ENCODE results near the gene SREBF2. TPM values are rescaled to one million over a fixed set of nuclear protein-coding genes. Genes with fewer than 3 reads are reported as not detected.

SREBF2 gene
- total RNA-seq, 2 experiments from 2014 or later: 167 to 312 TPM

GRCh38 chr22:41838842-41839618 is 6.1 kb downstream of the SREBF2 start:
- intact Hi-C loops (cut with micrococcal nuclease; ENCODE audit: unreplicated experiment): no loop called here
- Histone ChIP-seq H3K9me2 (ENCODE audit: insufficient read depth, low read length) (no peaks in the 10 kb centered on the region), H3K4me3 (ENCODE audit: low read depth, low read length, poor library complexity, severe bottlenecking) (no peak overlapping the region), H3K4me2 (ENCODE audit: low read length) (peak overlapping the region; percentile 32; the same call in 1 of the 2 replicates), H3K9me3 (ENCODE audit: low read length) (no peaks in the 10 kb centered on the region), H4K20me1 (ENCODE audit: insufficient read depth, low read length) (peaks cover 35% of the 10 kb centered on the region), H2AFZ (ENCODE audit: low read length) (no peak overlapping the region), H3K79me2 (ENCODE audit: insufficient read depth, low read depth, low read length) (peaks cover 96% of the 10 kb centered on the region), H3K36me3 (ENCODE audit: insufficient read depth, low read length) (peaks cover 90% of the 10 kb centered on the region), H3K27ac (ENCODE audit: low read depth, low read length, poor library complexity, severe bottlenecking) (peak overlapping the region; percentile 6), H3K4me1 (ENCODE audit: insufficient read depth, low read length, poor library complexity, severe bottlenecking) (peaks cover 80% of the 10 kb centered on the region)
- ChIA-PET CTCF (ENCODE audit: unreplicated experiment) (interaction anchor here (1.0 kb wide), 1 partner anchor 24 kb away, joined by 3 read pairs; no protein-coding TSS in a partner anchor), POLR2A (interaction anchor here (0.6 to 1.8 kb wide), 6 partner anchors 8 to 178 kb away, joined by 3 to 6 read pairs (median 4); partner anchors contain the start of gene CENPM)
- BruUV-seq (replicated peaks): no TSS peak
- DNase-seq (ENCODE audit: low spot score): no peak
- no peak for TF ChIP-seq CTCF (conservative IDR thresholded peaks at IDR 0.05; ENCODE audit: low read length)
- no peak for TF ChIP-seq EZH2phosphoT487 (IDR thresholded peaks at IDR 0.05; ENCODE audit: borderline replicate concordance, low read depth, low read length)

DNA sequence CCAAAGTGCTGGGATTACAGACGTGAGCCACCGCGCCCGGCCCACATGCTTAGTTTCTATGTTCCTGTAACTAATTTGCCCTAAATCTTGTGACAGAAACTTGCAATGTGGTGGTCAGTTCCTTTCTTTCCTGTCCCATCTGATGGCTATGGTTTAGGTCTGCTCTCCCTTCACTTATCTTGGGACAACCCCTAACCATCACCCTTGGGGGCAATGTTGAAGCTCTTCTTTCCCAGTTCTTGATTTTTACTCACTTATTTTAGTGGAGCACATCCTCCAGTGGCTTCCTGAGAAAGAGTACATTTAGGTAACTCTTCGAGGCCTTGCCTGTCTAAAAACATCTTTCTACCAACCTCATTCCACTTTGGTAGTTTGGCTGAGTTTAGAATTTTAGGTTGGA is 7.3 kb downstream of the SREBF2 start:
- peaks cover 92% of the 10 kb centered on the region for H3K36me3 ChIP-seq (ENCODE audit: insufficient read depth, low read length)
- no peak overlapping the region for H2AFZ ChIP-seq (ENCODE audit: low read length)
- H3K4me3 ChIP-seq (ENCODE audit: low read depth, low read length, poor library complexity, severe bottlenecking): no peak overlapping the region
- H3K79me2 ChIP-seq (ENCODE audit: insufficient read depth, low read depth, low read length): peaks cover 96% of the 10 kb centered on the region
- ChIA-PET CTCF (ENCODE audit: unreplicated experiment) (interaction anchor here (1.0 kb wide), 1 partner anchor 23 kb away, joined by 3 read pairs; no protein-coding TSS in a partner anchor), POLR2A (interaction anchor here (1.1 to 1.8 kb wide), 2 partner anchors 9 to 107 kb away, joined by 5 to 6 read pairs; partner anchors contain the start of gene CENPM)
- DNase-seq (ENCODE audit: low spot score): no peak
- H3K4me2 ChIP-seq (ENCODE audit: low read length): peak overlapping the region; percentile 41; the same call in 1 of the 2 replicates
- BruUV-seq (replicated peaks): no TSS peak
- intact Hi-C loops (cut with micrococcal nuclease; ENCODE audit: unreplicated experiment): no loop called here
- H3K9me3 ChIP-seq (ENCODE audit: low read length): no peaks in the 10 kb centered on the region
- H3K9me2 ChIP-seq (ENCODE audit: insufficient read depth, low read length): no peaks in the 10 kb centered on the region
- H3K27ac ChIP-seq (ENCODE audit: low read depth, low read length, poor library complexity, severe bottlenecking): peak overlapping the region; percentile 31
- peaks cover 42% of the 10 kb centered on the region for H4K20me1 ChIP-seq (ENCODE audit: insufficient read depth, low read length)
- TF ChIP-seq CTCF (conservative IDR thresholded peaks at IDR 0.05; ENCODE audit: low read length) (no peak), EZH2phosphoT487 (IDR thresholded peaks at IDR 0.05; ENCODE audit: borderline replicate concordance, low read depth, low read length) (no peak)
- H3K4me1 ChIP-seq (ENCODE audit: insufficient read depth, low read length, poor library complexity, severe bottlenecking): peaks cover 86% of the 10 kb centered on the region
